SK-N-MC (cell line): Measurements from ENCODE around the gene BAG1.

Experiments used
- EZH2 ChIP-seq: fragments of 200-600 bp; sonication (generic); IDR thresholded peaks from one replicate; pipeline ENCODE4 v1.6.1; 2017; ENCODE audit warnings: antibody characterized with exemption
- FOXP2 ChIP-seq: optimal IDR thresholded peaks from 2 replicates; pipeline ENCODE3; 2011; ENCODE audit warnings: mild to moderate bottlenecking, moderate library complexity; ENCODE audit not compliant: insufficient read depth; ENCODE audit errors: extremely low read length, control extremely low read depth
- POLR2AphosphoS5 ChIP-seq: IDR thresholded peaks from 2 replicates; pipeline ENCODE4 v1.6.1; 2012; ENCODE audit warnings: mild to moderate bottlenecking, low read depth, low read length, borderline replicate concordance

DNA sequence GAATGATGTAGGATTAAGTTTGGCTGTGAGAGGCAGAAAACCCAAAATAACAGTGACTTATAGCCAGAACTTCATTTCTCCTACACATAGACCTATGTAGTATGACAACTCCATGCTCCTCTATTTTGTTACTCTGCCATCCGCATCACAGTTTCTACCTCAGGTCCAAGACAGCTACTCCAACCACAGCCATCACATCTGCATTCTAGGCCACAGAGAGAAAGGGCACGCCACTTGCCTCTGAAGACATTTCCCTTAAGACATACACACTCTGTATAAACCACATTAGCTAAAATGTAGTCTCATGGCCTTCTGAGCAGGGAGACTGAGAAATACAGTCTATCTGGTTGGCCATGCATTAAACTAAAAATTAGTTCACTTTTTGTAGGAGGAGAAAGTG is 14.5 kb downstream of the BAG1 start:
- no peak for TF ChIP-seq EZH2
- no peak for TF ChIP-seq POLR2AphosphoS5
- no peak for TF ChIP-seq FOXP2
